NCI-H2196 treated with DMSO at 0.1 percent for 48 hours (cell line): ENCODE data around the gene P2RX7.
"Not testable (repeated sequence)": the region's sequence is repeated elsewhere in the genome, so short reads cannot be mapped to it uniquely, and the experiment has no call there.

ENCODE experiments used
- DNase-seq: peaks from one replicate; lab custom pipeline; 2025; ENCODE audit not compliant: unreplicated experiment; lab: John Stamatoyannopoulos, UW

The P2RX7 gene

DNA sequence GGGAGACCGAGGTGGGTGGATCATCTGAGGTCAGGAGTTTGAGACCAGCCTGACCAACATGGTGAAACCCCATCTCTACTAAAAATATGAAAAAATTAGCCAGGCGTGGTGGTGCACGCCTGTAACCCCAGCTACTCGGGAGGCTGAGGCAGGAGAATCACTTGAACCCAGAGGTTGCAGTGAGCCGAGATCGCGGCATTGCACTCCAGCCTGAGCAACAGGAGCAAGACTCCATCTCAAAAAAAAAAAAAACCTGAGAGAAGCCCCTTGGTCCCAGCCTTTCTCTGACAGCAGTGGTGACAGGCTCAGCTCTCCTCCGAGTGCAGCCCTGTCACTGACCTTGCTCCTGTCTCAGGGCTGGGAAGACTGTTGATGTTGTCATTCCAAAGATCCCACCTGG lies 94.2 kb downstream of the P2RX7 start:
- not testable (repeated sequence) for DNase-seq

DNA sequence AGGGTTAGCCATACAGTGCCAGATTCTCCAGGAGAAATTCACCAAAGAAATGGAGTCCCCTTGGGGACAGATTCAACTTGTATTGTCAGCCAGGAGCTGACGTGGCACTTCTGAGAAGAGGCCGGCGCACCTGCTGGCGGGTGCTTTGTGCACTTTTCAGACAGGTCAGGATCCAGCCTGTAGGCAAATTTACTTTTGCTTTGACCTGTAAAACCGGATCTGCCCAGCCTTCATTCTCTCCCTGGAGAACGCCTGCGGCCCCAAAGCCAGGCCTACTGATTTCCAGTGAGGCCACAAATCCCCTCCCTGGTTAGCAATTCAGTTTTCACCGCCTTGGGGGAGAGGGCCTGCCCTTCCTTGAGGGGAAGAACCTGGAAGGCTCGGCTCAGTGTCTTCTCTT lies 94.6 kb downstream of the P2RX7 start:
- DNase-seq: peak; percentile 69

DNA sequence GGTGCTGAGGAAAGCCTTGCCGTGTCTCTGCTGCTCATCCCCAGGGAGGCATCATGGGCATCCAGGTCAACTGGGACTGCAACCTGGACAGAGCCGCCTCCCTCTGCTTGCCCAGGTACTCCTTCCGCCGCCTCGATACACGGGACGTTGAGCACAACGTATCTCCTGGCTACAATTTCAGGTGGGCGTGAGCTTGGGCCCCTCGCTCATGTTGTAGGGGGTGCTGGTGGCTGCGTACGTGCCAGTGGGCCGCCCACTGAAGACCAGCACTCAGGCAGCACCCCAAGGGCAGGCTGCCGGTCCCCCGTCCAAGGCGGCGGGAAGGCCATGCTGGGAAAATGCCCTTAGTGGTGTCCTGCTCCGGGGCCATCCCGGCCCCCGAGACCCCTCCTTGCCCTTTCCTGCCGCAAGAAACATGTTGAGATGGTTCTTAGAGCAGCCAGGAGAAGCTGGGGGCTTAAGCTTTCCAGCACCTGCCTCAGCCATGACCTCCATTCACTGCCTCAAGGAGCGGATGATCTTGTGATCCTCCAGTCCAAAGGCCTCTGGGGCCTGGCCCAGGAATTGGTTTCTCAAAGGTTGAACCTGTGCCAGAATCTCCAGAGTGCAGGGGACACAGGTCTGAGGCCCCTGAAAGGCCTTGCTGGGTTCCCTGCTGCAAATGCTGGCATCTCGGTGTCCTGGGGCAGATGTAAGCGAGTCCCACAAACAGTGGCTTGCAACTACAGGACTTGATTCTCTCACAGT lies 96.4 kb downstream of the P2RX7 start:
- DNase-seq: no peak

DNA sequence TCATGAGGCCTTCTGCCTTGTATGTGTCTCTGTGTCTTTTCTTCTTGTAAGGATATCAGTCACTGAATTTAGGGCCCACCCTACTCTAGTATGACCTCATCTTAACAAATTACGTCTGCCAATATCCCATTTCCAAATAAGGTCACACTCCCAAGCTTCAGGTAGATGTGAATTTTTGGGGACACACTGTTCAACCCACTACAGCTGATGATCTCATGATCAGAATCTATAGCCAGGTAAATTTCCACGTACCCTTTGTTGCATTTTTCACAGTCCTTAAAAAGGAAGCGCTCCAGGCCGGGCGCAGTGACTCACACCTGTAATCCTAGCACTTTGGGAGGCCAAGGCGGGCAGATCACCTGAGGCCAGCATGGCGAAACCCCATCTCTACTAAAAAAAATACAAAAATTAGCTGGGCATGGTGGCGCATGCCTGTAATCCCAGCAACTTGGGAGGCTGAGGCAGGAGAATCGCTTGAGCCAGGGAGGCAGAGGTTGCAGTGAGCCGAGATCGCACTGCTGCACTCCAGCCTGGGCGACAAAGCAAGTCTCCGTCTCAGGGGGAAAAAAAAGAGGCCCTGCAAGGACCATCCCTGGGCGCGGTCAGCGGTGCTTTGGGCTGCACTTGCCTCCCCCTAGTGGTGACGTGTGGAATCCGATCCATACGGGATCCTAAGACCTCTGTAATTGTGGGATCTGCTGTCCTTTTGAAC lies 97.3 kb downstream of the P2RX7 start:
- DNase-seq: not testable (repeated sequence)

DNA sequence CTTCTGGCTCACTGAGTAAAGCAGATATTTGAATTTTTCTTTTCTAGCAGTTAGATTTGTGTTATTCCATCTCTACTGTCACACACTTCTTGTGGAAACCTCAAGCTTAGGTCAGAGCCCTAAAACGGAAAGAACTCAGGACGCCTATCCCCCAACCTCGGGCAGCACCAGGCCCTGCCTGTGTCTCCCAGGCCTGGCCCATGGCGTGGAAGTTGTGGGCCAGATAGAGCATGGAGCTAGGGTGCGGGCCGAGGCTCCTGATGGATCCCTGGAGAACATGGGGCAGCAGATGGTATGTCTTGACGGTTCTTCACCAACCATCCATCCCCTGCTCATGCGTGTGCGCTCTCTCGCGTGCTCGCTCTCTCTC lies 97.8 kb downstream of the P2RX7 start:
- DNase-seq: no peak

DNA sequence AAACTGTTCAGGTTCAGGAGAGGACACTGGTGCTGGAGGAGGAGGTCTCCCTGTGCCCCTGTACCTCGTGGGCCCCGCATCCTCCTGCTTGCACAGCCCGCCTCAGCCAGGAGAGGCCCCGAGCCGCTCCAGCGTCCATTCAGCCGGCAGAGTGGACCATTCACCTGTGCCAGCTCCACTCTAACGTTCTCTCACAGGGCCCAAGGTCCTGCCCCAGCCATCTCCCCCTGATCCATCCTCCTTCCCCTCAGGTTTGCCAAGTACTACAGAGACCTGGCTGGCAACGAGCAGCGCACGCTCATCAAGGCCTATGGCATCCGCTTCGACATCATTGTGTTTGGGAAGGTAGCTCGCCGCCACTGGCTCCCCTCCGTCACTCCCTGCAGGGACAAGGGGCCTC lies 99.5 kb downstream of the P2RX7 start:
- no peak for DNase-seq

DNA sequence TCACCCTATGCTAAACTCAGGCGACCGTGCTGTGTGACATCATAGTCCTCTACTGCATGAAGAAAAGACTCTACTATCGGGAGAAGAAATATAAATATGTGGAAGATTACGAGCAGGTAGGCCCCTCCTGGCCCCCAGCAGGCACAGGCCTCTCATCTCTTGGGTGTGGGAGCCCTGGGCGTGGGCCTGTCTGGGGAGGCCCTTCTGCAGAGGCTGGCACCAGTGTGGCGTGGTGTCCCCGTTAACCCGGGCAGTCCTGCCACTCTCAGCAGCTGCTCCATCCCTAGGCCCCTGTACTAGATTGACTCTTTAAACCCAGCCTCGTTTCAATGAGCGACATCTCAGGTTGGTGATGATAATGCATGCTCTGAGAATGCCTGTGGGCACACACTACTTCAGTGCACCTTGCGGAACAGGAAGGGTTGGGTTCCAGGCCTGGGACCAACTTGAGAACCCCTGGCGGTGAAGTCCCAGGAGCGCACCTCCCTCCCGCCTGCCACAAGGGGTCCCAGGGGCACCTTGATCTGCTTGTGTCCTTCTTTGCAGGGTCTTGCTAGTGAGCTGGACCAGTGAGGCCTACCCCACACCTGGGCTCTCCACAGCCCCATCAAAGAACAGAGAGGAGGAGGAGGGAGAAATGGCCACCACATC lies 100.4 kb downstream of the P2RX7 start:
- no peak for DNase-seq

DNA sequence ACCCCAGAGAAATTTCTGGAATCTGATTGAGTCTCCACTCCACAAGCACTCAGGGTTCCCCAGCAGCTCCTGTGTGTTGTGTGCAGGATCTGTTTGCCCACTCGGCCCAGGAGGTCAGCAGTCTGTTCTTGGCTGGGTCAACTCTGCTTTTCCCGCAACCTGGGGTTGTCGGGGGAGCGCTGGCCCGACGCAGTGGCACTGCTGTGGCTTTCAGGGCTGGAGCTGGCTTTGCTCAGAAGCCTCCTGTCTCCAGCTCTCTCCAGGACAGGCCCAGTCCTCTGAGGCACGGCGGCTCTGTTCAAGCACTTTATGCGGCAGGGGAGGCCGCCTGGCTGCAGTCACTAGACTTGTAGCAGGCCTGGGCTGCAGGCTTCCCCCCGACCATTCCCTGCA lies 100.9 kb downstream of the P2RX7 start:
- DNase-seq: no peak

DNA sequence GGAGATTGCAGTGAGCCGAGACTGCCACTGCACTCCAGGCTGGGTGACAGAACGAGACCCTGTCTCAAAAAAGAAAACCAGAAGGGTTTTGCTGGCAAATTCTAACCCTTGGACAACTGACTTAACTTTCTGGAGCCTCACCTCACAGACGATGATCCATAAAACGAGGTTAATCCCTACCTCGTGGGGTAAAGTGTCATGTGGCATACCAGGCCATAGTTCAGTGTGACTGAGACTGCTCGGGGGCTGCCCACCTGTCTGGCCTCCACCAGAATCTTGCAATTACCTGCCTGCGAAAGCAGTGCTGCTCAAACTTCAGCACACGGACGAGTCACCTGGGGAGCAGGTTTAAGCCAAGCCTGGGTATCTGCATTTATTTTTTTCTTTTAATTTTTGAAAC lies 104.1 kb downstream of the P2RX7 start:
- no peak for DNase-seq

DNA sequence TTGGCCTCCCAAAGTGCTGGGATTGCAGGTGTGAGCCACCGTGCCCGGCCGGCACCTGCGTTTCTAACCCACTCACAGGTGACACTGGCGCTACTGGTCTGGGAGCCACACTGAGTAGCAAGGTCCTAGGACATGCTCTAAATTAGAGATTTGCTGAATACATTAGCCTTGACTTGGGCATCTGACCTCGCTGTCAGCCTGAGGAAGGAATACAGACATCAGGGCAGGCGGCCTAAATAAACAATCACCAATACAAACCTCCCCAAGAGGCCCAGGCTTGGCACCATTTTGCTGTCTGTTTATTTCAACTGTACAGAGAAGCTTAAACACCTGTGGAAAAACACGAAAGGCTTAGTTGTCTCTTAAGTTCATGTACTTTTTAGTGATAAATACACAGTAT lies 104.7 kb downstream of the P2RX7 start:
- peak; percentile 57 for DNase-seq
